Stimulated activated CD4-positive, alpha-beta T cell treated with anti-CD3 and anti-CD28 coated beads, TNF-alpha, amount 100 ng/mL, for 1 hour (primary cell): ENCODE results near the gene GANAB.

Source experiments
- DNase-seq, 3 donors: peaks; one replicate each; pipeline ENCODE4 v3.0.0-alpha.2; 2020; ENCODE audit warnings: low read depth in 3 of 3, low spot score in 1 of 3

GANAB gene

GRCh38 chr11:62575156-62575555 is 71.3 kb downstream of the GANAB start:
- no peak for DNase-seq
